Astrocyte of the cerebellum (primary cell): ENCODE data around the gene KHDRBS1.
A peak's percentile ranks its signal among the peaks of the same experiment; 100 is the strongest.

Experiments
- DNase-seq: peaks from one replicate; pipeline ENCODE4 v3.0.0-alpha.2; 2011; ENCODE audit warnings: low read depth
- H3K4me3 ChIP-seq: 2 replicates; pipeline ENCODE4 v1.5.1; 2011; ENCODE audit warnings: mild to moderate bottlenecking, low read depth, low read length, moderate library complexity
- in situ Hi-C: cut with HindIII; loops from 2 replicates; pipeline ENCODE4 v1.10.0; 2017; ENCODE audit warnings: low sequenced_read_pairs
- TF ChIP-seq, protein P1 (sequence below): IDR thresholded peaks from 2 replicates; pipeline ENCODE4 v1.5.1; 2012; ENCODE audit warnings: low read length, low read depth, moderate library complexity, mild to moderate bottlenecking; ENCODE audit errors: missing control alignments

The KHDRBS1 gene

DNA sequence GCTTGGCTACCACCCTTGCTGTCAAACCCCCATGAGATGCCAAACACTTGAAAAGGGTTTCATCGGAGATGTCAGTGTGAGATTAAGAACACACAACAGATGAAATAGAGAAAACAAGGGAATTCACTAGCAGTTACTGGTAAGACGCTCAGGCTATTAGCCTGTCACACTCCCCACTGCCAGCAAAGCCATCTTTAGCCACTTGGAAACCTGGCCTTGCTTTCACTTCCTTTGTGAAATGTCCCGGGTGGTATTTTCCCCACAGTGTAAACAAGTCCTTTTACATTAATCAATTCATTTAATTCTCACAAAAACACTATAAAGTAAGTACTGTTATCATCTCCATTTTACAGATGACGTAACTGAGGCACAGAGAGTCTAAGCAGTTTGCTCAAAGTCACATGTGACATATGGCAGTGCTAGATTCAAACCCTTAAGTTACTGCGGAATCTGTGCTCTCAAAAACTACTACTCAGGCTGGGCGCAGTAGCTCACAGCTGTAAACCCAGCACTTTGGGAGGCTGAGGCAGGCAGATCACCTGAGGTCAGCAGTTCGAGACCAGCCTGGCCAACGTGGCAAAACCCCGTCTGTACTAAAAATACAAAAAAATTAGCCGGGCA lies 32.7 kb upstream of the KHDRBS1 start:
- in situ Hi-C loops = no loop called here
- H3K4me3 ChIP-seq = no peak overlapping the region
- TF ChIP-seq, protein P1, sequence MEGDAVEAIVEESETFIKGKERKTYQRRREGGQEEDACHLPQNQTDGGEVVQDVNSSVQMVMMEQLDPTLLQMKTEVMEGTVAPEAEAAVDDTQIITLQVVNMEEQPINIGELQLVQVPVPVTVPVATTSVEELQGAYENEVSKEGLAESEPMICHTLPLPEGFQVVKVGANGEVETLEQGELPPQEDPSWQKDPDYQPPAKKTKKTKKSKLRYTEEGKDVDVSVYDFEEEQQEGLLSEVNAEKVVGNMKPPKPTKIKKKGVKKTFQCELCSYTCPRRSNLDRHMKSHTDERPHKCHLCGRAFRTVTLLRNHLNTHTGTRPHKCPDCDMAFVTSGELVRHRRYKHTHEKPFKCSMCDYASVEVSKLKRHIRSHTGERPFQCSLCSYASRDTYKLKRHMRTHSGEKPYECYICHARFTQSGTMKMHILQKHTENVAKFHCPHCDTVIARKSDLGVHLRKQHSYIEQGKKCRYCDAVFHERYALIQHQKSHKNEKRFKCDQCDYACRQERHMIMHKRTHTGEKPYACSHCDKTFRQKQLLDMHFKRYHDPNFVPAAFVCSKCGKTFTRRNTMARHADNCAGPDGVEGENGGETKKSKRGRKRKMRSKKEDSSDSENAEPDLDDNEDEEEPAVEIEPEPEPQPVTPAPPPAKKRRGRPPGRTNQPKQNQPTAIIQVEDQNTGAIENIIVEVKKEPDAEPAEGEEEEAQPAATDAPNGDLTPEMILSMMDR = no peak
- no peak for DNase-seq

DNA sequence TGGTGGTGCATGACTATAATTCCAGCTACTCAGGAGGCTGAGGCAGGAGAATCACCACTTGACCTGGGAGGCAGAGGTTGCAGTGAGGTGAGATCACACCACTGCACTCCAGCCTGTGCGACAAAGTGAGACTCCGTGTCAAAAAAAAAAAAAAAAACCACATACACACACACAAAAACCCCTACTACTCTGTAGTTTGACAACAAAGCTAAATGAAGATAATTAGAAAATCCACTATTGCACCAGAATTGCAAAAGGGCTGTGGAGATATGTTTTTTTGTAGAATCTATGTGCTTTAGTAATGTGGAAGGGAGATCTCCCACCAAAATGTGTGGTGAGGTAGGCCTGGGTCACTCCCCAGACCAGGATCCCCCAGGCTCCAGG lies 32.2 kb upstream of the KHDRBS1 start:
- no peak overlapping the region for H3K4me3 ChIP-seq
- DNase-seq = no peak
- in situ Hi-C loops = no loop called here
- TF ChIP-seq, protein P1 = no peak

DNA sequence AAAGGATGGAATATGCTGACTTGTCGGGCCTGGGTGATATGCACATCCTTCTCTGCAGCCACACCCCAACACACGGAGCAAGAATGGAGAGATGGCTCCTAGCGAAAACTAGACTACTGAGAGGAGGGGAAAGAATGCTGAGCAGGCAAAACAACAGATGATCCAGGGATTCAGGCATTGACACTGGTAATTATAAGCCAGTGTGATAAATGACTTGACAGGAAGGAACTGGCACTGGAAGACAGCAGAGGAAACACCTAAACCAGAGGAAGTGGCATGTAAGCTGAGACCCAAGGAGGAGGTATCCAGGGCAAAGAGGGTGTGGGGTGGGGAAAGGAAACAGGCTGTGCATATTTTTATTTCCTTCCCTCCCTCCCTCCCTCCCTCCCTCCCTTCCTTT lies 31.7 kb upstream of the KHDRBS1 start:
- DNase-seq = no peak
- H3K4me3 ChIP-seq = no peak overlapping the region
- in situ Hi-C loops = no loop called here
- TF ChIP-seq, protein P1 = no peak

DNA sequence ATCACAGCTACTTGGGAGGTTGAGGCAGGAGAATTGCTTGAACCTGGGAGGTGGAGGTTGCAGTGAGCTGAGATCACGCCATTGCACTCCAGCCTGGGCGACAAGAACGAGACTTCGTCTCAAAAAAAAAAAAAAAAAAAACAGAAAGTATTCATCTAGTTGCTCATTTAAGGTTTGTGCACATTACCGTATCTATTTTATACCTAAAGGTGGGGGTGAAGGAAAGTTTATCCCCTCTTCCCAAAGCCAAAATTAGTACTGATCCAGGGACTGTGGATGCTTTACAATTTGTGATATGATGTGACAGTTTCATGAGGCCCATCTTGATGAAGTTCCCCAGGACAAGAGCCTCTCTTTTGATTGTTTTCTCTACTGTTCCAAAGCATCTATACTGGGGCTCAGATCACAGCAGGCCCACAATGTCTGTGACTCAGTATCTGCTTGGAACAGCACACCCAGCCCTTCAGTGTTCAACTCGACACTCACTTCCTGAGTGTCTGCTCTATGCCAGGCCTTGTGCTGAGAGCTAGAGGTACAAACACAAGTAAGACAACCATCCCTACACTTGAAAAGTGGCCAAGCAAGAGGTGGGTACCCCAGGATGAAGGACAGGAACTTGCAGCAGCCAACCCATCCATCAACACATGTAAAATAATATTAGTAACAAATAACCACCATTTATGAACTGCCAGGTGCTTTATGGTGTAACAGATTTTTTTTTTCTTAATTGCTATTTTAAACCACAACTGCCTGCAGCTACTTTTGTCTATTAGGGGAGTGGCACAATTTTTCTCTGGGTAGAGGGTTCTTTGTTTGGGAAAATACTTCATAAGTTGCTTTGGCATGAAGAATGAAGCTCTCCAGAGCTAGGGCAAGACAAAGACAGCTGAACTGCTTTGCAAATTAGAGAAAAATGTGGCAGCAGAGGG lies 29.0 kb upstream of the KHDRBS1 start:
- H3K4me3 ChIP-seq = no peak overlapping the region
- no peak for DNase-seq
- TF ChIP-seq, protein P1 = no peak
- in situ Hi-C loops = no loop called here

DNA sequence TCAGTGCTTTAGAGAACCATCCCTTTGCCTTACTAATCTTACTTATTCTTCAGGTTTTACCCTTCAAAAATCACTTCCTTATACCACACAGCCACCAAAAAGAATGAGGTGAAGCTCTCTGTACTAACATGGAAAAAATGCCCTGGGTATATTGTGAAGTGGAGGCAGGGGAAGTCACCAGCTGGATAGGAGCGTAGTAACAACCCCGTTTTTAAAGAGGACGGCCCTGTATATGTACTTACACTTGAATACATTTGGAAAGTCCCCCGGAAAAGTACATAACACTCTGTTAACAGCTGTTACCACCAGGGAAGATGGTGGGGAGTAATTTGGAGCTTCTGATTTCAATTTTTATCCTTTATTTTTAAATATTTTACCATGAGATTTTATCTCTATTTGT lies 28.2 kb upstream of the KHDRBS1 start:
- H3K4me3 ChIP-seq = no peak overlapping the region
- no peak for DNase-seq
- in situ Hi-C loops = no loop called here
- TF ChIP-seq, protein P1 = no peak

DNA sequence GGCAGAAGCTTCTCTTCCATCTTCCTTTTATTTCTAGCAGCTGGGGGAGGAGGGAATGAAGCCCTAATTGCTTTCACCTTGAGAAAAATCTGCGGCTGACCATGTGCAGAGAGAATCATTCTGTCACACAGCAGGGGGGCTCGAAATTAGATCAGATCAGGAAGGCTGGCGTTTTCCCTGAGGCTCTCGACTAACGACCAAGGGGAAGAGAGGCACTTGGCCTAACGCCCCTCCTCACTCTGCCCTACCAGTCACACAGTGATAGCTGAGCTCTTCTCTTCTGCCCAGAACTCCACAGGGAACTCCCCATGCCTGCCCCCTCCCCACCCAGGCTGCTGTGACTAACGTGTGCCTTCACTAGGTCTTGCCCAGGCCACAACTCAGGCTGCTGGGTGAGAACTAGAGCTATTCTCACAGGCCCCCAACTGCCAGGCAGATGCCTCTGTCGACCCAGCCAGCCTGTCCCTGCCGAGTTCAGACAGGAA lies 26.5 kb upstream of the KHDRBS1 start:
- DNase-seq = peak; percentile 24
- in situ Hi-C loops = no loop called here
- H3K4me3 ChIP-seq = no peak overlapping the region
- TF ChIP-seq, protein P1 = no peak
